ENCODE measurements around the gene TNRC6C. TPM values are rescaled to one million over a fixed set of nuclear protein-coding genes. Genes with fewer than 3 reads are reported as not detected.
"Not testable (repeated sequence)": the region's sequence is repeated elsewhere in the genome, so short reads cannot be mapped to it uniquely, and the experiment has no call there.

The TNRC6C gene
- total RNA-seq, 1 donor, result 12.4 TPM

- Histone ChIP-seq H3K4me1 (ENCODE audit: insufficient read depth, low read length) (no peaks in the 10 kb centered on the region), H3K4me3 (ENCODE audit: low read length) (no peak overlapping the region), H3K9me3 (ENCODE audit: low read depth, low read length) (no peaks in the 10 kb centered on the region), H3K27me3 (ENCODE audit: insufficient read depth, low read length) (peaks cover 9% of the 10 kb centered on the region)
These were observed 30.6 kb upstream of the TNRC6C start for GRCh38 chr17:77927777-77928518.

- Histone ChIP-seq H3K4me3 (ENCODE audit: low read length) (no peak overlapping the region), H3K27me3 (ENCODE audit: insufficient read depth, low read length) (peaks cover 5% of the 10 kb centered on the region), H3K9me3 (ENCODE audit: low read depth, low read length) (no peaks in the 10 kb centered on the region), H3K4me1 (ENCODE audit: insufficient read depth, low read length) (no peaks in the 10 kb centered on the region)
These were observed 29.9 kb upstream of the TNRC6C start for GRCh38 chr17:77928519-77929179.

- no peak overlapping the region for H3K4me3 ChIP-seq (ENCODE audit: low read length)
- H3K27me3 ChIP-seq (ENCODE audit: insufficient read depth, low read length), result peaks cover 8% of the 10 kb centered on the region
- no peaks in the 10 kb centered on the region for H3K9me3 ChIP-seq (ENCODE audit: low read depth, low read length)
- H3K4me1 ChIP-seq (ENCODE audit: insufficient read depth, low read length), result no peaks in the 10 kb centered on the region
These were observed 29.3 kb upstream of the TNRC6C start for GRCh38 chr17:77929180-77929564.

- Histone ChIP-seq H3K9me3 (ENCODE audit: low read depth, low read length) (no peaks in the 10 kb centered on the region), H3K27me3 (ENCODE audit: insufficient read depth, low read length) (peaks cover 8% of the 10 kb centered on the region), H3K4me3 (ENCODE audit: low read length) (no peak overlapping the region), H3K4me1 (ENCODE audit: insufficient read depth, low read length) (no peaks in the 10 kb centered on the region)
These were observed 28.5 kb upstream of the TNRC6C start for GRCh38 chr17:77929871-77930436.

GRCh38 chr17:77930780-77931768 lies 27.4 kb upstream of the TNRC6C start:
- peaks cover 8% of the 10 kb centered on the region for H3K27me3 ChIP-seq (ENCODE audit: insufficient read depth, low read length)

GRCh38 chr17:77933777-77934398 lies 24.6 kb upstream of the TNRC6C start:
- Histone ChIP-seq H3K9me3 (ENCODE audit: low read depth, low read length) (no peaks in the 10 kb centered on the region), H3K4me3 (ENCODE audit: low read length) (no peak overlapping the region), H3K27me3 (ENCODE audit: insufficient read depth, low read length) (peaks cover 8% of the 10 kb centered on the region), H3K4me1 (ENCODE audit: insufficient read depth, low read length) (no peaks in the 10 kb centered on the region)

More at GRCh38 chr17:77930780-77931768, 27.4 kb upstream of the TNRC6C start:
- Histone ChIP-seq H3K4me1 (ENCODE audit: insufficient read depth, low read length) (no peaks in the 10 kb centered on the region), H3K9me3 (ENCODE audit: low read depth, low read length) (no peaks in the 10 kb centered on the region), H3K4me3 (ENCODE audit: low read length) (no peak overlapping the region)

GRCh38 chr17:77935121-77935571 lies 23.4 kb upstream of the TNRC6C start:
- H3K4me3 ChIP-seq (ENCODE audit: low read length), result no peak overlapping the region
- peaks cover 8% of the 10 kb centered on the region for H3K27me3 ChIP-seq (ENCODE audit: insufficient read depth, low read length)
- no peaks in the 10 kb centered on the region for H3K9me3 ChIP-seq (ENCODE audit: low read depth, low read length)
- H3K4me1 ChIP-seq (ENCODE audit: insufficient read depth, low read length), result no peaks in the 10 kb centered on the region

GRCh38 chr17:77935744-77936143 lies 22.8 kb upstream of the TNRC6C start:
- H3K4me1 ChIP-seq (ENCODE audit: insufficient read depth, low read length); H3K4me3 ChIP-seq (ENCODE audit: low read length); H3K9me3 ChIP-seq (ENCODE audit: low read depth, low read length); H3K27me3 ChIP-seq (ENCODE audit: insufficient read depth, low read length): not testable (repeated sequence)

- Histone ChIP-seq H3K27me3 (ENCODE audit: insufficient read depth, low read length) (peaks cover 3% of the 10 kb centered on the region), H3K9me3 (ENCODE audit: low read depth, low read length) (no peaks in the 10 kb centered on the region), H3K4me3 (ENCODE audit: low read length) (no peak overlapping the region), H3K4me1 (ENCODE audit: insufficient read depth, low read length) (no peaks in the 10 kb centered on the region)
These were observed 21.6 kb upstream of the TNRC6C start for GRCh38 chr17:77936881-77937280.

GRCh38 chr17:77941004-77941403 lies 17.5 kb upstream of the TNRC6C start:
- H3K4me3 ChIP-seq (ENCODE audit: low read length), result no peak overlapping the region
- peaks cover 4% of the 10 kb centered on the region for H3K27me3 ChIP-seq (ENCODE audit: insufficient read depth, low read length)
- H3K9me3 ChIP-seq (ENCODE audit: low read depth, low read length), result no peaks in the 10 kb centered on the region
- no peaks in the 10 kb centered on the region for H3K4me1 ChIP-seq (ENCODE audit: insufficient read depth, low read length)

- peaks cover 5% of the 10 kb centered on the region for H3K4me1 ChIP-seq (ENCODE audit: insufficient read depth, low read length)
- H3K27me3 ChIP-seq (ENCODE audit: insufficient read depth, low read length), result peaks cover 4% of the 10 kb centered on the region
- no peak overlapping the region for H3K4me3 ChIP-seq (ENCODE audit: low read length)
- H3K9me3 ChIP-seq (ENCODE audit: low read depth, low read length), result no peaks in the 10 kb centered on the region
These were observed 16.2 kb upstream of the TNRC6C start for GRCh38 chr17:77942112-77942988.

- peaks cover 9% of the 10 kb centered on the region for H3K27me3 ChIP-seq (ENCODE audit: insufficient read depth, low read length)
- no peak overlapping the region for H3K4me3 ChIP-seq (ENCODE audit: low read length)
- no peaks in the 10 kb centered on the region for H3K9me3 ChIP-seq (ENCODE audit: low read depth, low read length)
- peaks cover 5% of the 10 kb centered on the region for H3K4me1 ChIP-seq (ENCODE audit: insufficient read depth, low read length)
These were observed 14.5 kb upstream of the TNRC6C start for GRCh38 chr17:77943971-77944370.

GRCh38 chr17:77944390-77945222 lies 13.9 kb upstream of the TNRC6C start:
- H3K4me3 ChIP-seq (ENCODE audit: low read length), result no peak overlapping the region
- H3K4me1 ChIP-seq (ENCODE audit: insufficient read depth, low read length), result peaks cover 5% of the 10 kb centered on the region
- peaks cover 15% of the 10 kb centered on the region for H3K27me3 ChIP-seq (ENCODE audit: insufficient read depth, low read length)
- H3K9me3 ChIP-seq (ENCODE audit: low read depth, low read length), result no peaks in the 10 kb centered on the region
